H9 (cell line): Measurements from ENCODE around the gene LY6G5C. TPM values are rescaled to one million over a fixed set of nuclear protein-coding genes. Genes with fewer than 3 reads are reported as not detected.

Experiments
- DNase-seq: peaks from one replicate; pipeline ENCODE4 v3.0.0-alpha.2; 2017
- H2AFZ ChIP-seq: one replicate; pipeline ENCODE4 v1.6.1; 2013; ENCODE audit warnings: mild to moderate bottlenecking, low read length, control low read depth, moderate library complexity
- H2AK5ac ChIP-seq: 2 replicates; pipeline ENCODE4 v1.6.1; 2013; ENCODE audit warnings: low read length, control low read depth, mixed read lengths; ENCODE audit not compliant: insufficient read length
- H2BK120ac ChIP-seq: one replicate; pipeline ENCODE4 v1.6.1; 2013; ENCODE audit warnings: low read depth, mild to moderate bottlenecking, low read length, control low read depth, inconsistent platforms; ENCODE audit not compliant: poor library complexity, severe bottlenecking
- H2BK12ac ChIP-seq: 2 replicates; pipeline ENCODE4 v1.6.1; 2013; ENCODE audit warnings: low read length, control low read depth, mixed read lengths, low read depth; ENCODE audit not compliant: insufficient read length
- H2BK15ac ChIP-seq: 2 replicates; pipeline ENCODE4 v1.6.1; 2013; ENCODE audit warnings: low read depth, low read length, control low read depth
- H2BK20ac ChIP-seq: one replicate; pipeline ENCODE4 v1.6.1; 2013; ENCODE audit warnings: low read depth, mild to moderate bottlenecking, low read length, control low read depth, inconsistent platforms; ENCODE audit not compliant: poor library complexity, severe bottlenecking
- H2BK5ac ChIP-seq: 2 replicates; pipeline ENCODE4 v1.6.1; 2013; ENCODE audit warnings: low read length, control low read depth, mixed read lengths; ENCODE audit not compliant: insufficient read length
- H3K14ac ChIP-seq: 2 replicates; pipeline ENCODE4 v1.6.1; 2013; ENCODE audit warnings: low read length, control low read depth; ENCODE audit not compliant: insufficient read depth
- H3K18ac ChIP-seq: 2 replicates; pipeline ENCODE4 v1.6.1; 2013; ENCODE audit warnings: low read depth, mild to moderate bottlenecking, mixed read lengths, low read length, control low read depth; ENCODE audit not compliant: insufficient read length
- H3K23ac ChIP-seq: 2 replicates; pipeline ENCODE4 v1.6.1; 2013; ENCODE audit warnings: low read length, control low read depth, mixed read lengths, low read depth; ENCODE audit not compliant: insufficient read length
- H3K23me2 ChIP-seq: 2 replicates; pipeline ENCODE4 v1.6.1; 2013; ENCODE audit warnings: low read depth, mild to moderate bottlenecking, mixed read lengths, low read length, control low read depth; ENCODE audit not compliant: insufficient read length, poor library complexity, severe bottlenecking
- H3K27ac ChIP-seq: 2 replicates; pipeline ENCODE4 v1.5.1; 2013; ENCODE audit warnings: low read length, control low read depth, mixed read lengths, low read depth; ENCODE audit not compliant: insufficient read length
- H3K27me3 ChIP-seq: 2 replicates; pipeline ENCODE4 v1.6.1; 2013; ENCODE audit warnings: low read length, control low read depth, inconsistent platforms; ENCODE audit not compliant: insufficient read depth
- H3K4ac ChIP-seq: 2 replicates; pipeline ENCODE4 v1.6.1; 2013; ENCODE audit warnings: low read depth, mild to moderate bottlenecking, control low read depth, inconsistent platforms, low read length, moderate library complexity
- H3K4me1 ChIP-seq: 2 replicates; pipeline ENCODE4 v1.6.1; 2013; ENCODE audit warnings: low read length, control low read depth, inconsistent platforms; ENCODE audit not compliant: insufficient read depth
- H3K4me2 ChIP-seq: 2 replicates; pipeline ENCODE4 v1.6.1; 2013; ENCODE audit warnings: low read length, control low read depth, mixed read lengths; ENCODE audit not compliant: insufficient read length, insufficient read depth
- H3K56ac ChIP-seq: 2 replicates; pipeline ENCODE4 v1.6.1; 2013; ENCODE audit warnings: low read depth, mild to moderate bottlenecking, mixed read lengths, low read length, control low read depth; ENCODE audit not compliant: insufficient read length
- H3K79me1 ChIP-seq: 2 replicates; pipeline ENCODE4 v1.6.1; 2013; ENCODE audit warnings: low read depth, mild to moderate bottlenecking, moderate library complexity, low read length, control low read depth, inconsistent platforms; ENCODE audit not compliant: insufficient read depth, poor library complexity, severe bottlenecking
- H3K79me2 ChIP-seq: 2 replicates; pipeline ENCODE4 v1.6.1; 2013; ENCODE audit warnings: low read length, control low read depth, inconsistent platforms; ENCODE audit not compliant: insufficient read depth
- H3K9ac ChIP-seq: 2 replicates; pipeline ENCODE4 v1.6.1; 2013; ENCODE audit warnings: low read length, control low read depth, mixed read lengths; ENCODE audit not compliant: insufficient read length; ENCODE audit errors: extremely low read depth
- H3K9me3 ChIP-seq: one replicate; pipeline ENCODE4 v1.6.1; 2013; ENCODE audit warnings: low read depth, low read length, inconsistent platforms; ENCODE audit not compliant: control insufficient read depth
- H3T11ph ChIP-seq: one replicate; pipeline ENCODE4 v1.6.1; 2013; ENCODE audit warnings: mild to moderate bottlenecking, low read length, control low read depth, inconsistent platforms
- H4K20me1 ChIP-seq: one replicate; pipeline ENCODE4 v1.6.1; 2013; ENCODE audit not compliant: control insufficient read depth, insufficient read length, insufficient read depth
- H4K5ac ChIP-seq: 2 replicates; pipeline ENCODE4 v1.6.1; 2013; ENCODE audit warnings: low read depth, mild to moderate bottlenecking, mixed read lengths, low read length, control low read depth; ENCODE audit not compliant: insufficient read length
- H4K8ac ChIP-seq: replicated peaks from 2 replicates; pipeline ENCODE4 v1.6.1; 2013; ENCODE audit warnings: low read length, control low read depth, mixed read lengths, low read depth; ENCODE audit not compliant: insufficient read length
- H4K91ac ChIP-seq: 2 replicates; pipeline ENCODE4 v1.6.1; 2013; ENCODE audit warnings: low read depth, mild to moderate bottlenecking, moderate library complexity, mixed read lengths, low read length, control low read depth; ENCODE audit not compliant: insufficient read length
- H3K27ac Mint-ChIP-seq, 3 experiments: 2 replicates in 2 of 3; 3 replicates in 1 of 3; pipeline ENCODE4 v1.8.0; 2020 to 2021; ENCODE audit warnings: mixed read lengths in 3 of 3, mild to moderate bottlenecking in 1 of 3, moderate library complexity in 1 of 3
- H3K27me3 Mint-ChIP-seq: 2 replicates; pipeline ENCODE4 v1.8.0; 2021; ENCODE audit warnings: low read depth, mild to moderate bottlenecking, moderate library complexity, mixed read lengths
- H3K36me3 Mint-ChIP-seq, 3 experiments: 2 replicates in 2 of 3; 3 replicates in 1 of 3; pipeline ENCODE4 v1.8.0; 2020 to 2021; ENCODE audit warnings: low read depth in 3 of 3, mixed read lengths in 3 of 3; ENCODE audit not compliant: insufficient read depth in 1 of 3
- H3K4me1 Mint-ChIP-seq, 2 experiments: 2 replicates each; pipeline ENCODE4 v1.8.0; 2020; ENCODE audit warnings: mixed read lengths in 2 of 2
- H3K4me3 Mint-ChIP-seq, 2 experiments: 2 replicates in 1 of 2; 3 replicates in 1 of 2; pipeline ENCODE4 v1.8.0; 2020 to 2021; ENCODE audit warnings: mild to moderate bottlenecking in 2 of 2, mixed read lengths in 2 of 2, moderate library complexity in 1 of 2
- H3K9me3 Mint-ChIP-seq, 2 experiments: 2 replicates in 1 of 2; 3 replicates in 1 of 2; pipeline ENCODE4 v1.8.0; 2020; ENCODE audit warnings: mild to moderate bottlenecking in 2 of 2, mixed read lengths in 2 of 2, moderate library complexity in 1 of 2
- WGBS: extraction: QIAGEN DNeasy Blood & Tissue Kit; methylation state at CpG from one replicate; pipeline ENCODE4 v1.1.7; 2013; ENCODE audit warnings: missing lambda C conversion rate, low lambda C conversion rate, mixed read lengths; ENCODE audit not compliant: insufficient read length; ENCODE audit errors: extremely low coverage; 5-methylcytosine and 5-hydroxymethylcytosine counted together
- total RNA-seq: library from RNA; stranded (reverse); gene quantifications from 2 replicates; pipeline ENCODE4 v1.2.1, GENCODE V29; 2021
- TF ChIP-seq, protein P1 (sequence below): fragments of 200-600 bp; sonication (generic); conservative IDR thresholded peaks from 3 replicates; pipeline ENCODE4 v1.8.0; 2021; ENCODE audit warnings: antibody characterized with exemption, mild to moderate bottlenecking

LY6G5C gene
- total RNA-seq, 1 experiment from 2014 or later: 2.2 TPM

GRCh38 chr6:31663126-31663960 is 17.5 kb downstream of the LY6G5C start:
- H3K4me2 ChIP-seq: peak overlapping the region; percentile 96
- H2BK15ac ChIP-seq: no peak overlapping the region
- no peak overlapping the region for H2BK12ac ChIP-seq
- H3K9ac ChIP-seq: no peak overlapping the region
- no peak overlapping the region for H4K8ac ChIP-seq
- H3K27me3 ChIP-seq: no peaks in the 10 kb centered on the region
- H3K9me3 ChIP-seq: no peaks in the 10 kb centered on the region
- H3K9me3 Mint-ChIP-seq: no peaks in the 10 kb centered on the region
- H3K27ac ChIP-seq: no peak overlapping the region
- no peaks in the 10 kb centered on the region; the same call in 1 of the 2 replicates for H3K27me3 Mint-ChIP-seq
- H3K79me1 ChIP-seq: peaks cover 20% of the 10 kb centered on the region
- no peak overlapping the region for H2AK5ac ChIP-seq
- H3K4me3 Mint-ChIP-seq: peak overlapping the region; percentile 99
- WGBS: no CpG with 5 or more reads among the region's 9 CpGs
- peak overlapping the region in 1 of 3 experiments; percentile 99; a peak in 2 of 7 replicates for H3K27ac Mint-ChIP-seq
- H3K4me1 Mint-ChIP-seq: peaks cover 35 to 51% of the 10 kb centered on the region in 2 experiments
- no peaks in the 10 kb centered on the region for H4K20me1 ChIP-seq
- peaks cover 26% of the 10 kb centered on the region for H3K23me2 ChIP-seq
- H4K5ac ChIP-seq: no peak overlapping the region
- H2BK120ac ChIP-seq: no peak overlapping the region
- H3K36me3 Mint-ChIP-seq: peaks cover 37 to 63% (median 49%) of the 10 kb centered on the region in 3 experiments
- H3K18ac ChIP-seq: no peak overlapping the region
- DNase-seq: no peak
- TF ChIP-seq, protein P1, sequence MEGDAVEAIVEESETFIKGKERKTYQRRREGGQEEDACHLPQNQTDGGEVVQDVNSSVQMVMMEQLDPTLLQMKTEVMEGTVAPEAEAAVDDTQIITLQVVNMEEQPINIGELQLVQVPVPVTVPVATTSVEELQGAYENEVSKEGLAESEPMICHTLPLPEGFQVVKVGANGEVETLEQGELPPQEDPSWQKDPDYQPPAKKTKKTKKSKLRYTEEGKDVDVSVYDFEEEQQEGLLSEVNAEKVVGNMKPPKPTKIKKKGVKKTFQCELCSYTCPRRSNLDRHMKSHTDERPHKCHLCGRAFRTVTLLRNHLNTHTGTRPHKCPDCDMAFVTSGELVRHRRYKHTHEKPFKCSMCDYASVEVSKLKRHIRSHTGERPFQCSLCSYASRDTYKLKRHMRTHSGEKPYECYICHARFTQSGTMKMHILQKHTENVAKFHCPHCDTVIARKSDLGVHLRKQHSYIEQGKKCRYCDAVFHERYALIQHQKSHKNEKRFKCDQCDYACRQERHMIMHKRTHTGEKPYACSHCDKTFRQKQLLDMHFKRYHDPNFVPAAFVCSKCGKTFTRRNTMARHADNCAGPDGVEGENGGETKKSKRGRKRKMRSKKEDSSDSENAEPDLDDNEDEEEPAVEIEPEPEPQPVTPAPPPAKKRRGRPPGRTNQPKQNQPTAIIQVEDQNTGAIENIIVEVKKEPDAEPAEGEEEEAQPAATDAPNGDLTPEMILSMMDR: no peak
- H3K4me1 ChIP-seq: no peaks in the 10 kb centered on the region
- H3T11ph ChIP-seq: no peak overlapping the region
- H3K56ac ChIP-seq: no peak overlapping the region
- no peak overlapping the region for H2AFZ ChIP-seq
- H2BK20ac ChIP-seq: no peak overlapping the region
- H3K4ac ChIP-seq: no peak overlapping the region
- no peak overlapping the region for H3K23ac ChIP-seq
- H3K14ac ChIP-seq: no peak overlapping the region
- peaks cover 10% of the 10 kb centered on the region; the same call in 1 of the 2 replicates for H3K79me2 ChIP-seq
- H4K91ac ChIP-seq: no peak overlapping the region
- no peak overlapping the region for H2BK5ac ChIP-seq
